NCI-H146 (cell line): ENCODE results near the gene MEI1.

Source experiments
- DNase-seq: peaks from one replicate; lab custom pipeline; 2025; lab: John Stamatoyannopoulos, UW

MEI1 gene

DNA sequence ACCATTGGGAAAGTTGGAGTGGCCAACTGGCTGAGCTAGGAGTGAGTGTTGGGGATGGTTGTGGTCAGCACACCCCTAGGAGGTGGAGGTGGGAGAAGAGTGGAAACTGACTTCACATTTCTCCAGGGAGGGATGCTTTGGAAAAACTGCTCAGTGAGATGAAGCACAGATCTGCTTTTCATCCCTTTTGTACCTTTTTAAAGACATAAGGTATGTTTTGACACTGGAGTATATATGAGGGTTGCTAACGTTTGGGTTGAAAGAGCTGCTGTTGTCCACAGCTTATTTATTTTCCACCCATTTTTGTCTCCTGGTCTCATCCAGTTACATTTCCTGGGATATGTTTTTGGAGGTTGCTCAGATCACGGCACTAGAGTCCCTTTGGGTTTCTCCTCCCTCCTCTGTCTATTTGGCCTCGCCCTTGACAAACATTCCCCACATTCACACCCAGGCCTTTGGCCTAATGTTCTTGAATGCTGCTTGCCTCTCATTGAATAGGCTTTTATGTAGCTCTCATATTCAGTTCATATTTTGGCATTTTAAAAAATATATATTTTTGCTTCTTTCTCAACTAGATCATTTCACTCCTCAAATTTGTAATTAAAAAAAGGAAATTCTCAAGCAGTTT lies 141.9 kb downstream of the MEI1 start:
- DNase-seq = no peak

DNA sequence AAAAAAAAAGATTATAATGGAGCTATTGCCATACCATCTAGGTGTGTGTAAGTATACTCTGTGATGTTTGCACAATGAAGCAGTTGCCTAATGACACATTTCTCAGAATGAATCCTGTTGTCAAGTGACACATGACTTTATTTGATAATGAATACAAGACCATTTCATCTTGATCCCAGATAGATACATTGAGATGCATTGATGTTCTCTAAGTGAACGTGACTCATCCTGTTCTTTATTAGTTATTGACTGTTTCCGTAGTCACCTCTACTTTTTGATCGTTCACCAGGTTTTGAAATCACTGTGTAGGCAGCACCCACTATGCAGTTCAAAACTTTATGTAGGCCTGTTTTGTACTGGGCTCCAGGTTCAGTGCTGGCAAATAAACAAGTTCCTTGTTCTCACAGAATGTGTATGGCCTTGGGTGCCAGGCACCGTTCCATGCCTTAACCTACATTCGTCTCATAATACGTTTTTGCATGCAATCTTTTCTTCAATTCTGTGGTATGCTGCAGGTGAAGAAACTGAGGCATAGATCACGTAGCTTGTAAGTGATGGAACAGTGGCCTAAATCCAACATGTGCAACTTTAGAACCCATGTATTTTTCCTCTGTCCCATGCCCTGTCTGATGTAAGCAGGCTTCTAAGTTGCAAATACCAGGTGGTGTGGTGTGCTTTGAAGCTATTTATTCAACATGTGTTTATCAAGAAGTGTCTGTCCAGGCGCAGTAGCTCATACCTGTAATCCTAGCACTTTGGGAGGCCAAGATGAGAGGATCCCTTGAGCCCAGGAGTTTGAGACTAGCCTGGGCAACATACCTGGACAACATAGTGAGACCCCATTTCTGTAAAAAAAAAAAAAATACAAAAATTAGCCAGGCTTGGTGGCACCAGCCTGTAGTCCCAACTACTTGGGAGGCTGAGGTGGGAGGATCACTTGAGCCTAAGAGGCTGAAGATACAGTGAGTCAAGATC lies 144.0 kb downstream of the MEI1 start:
- no peak for DNase-seq

DNA sequence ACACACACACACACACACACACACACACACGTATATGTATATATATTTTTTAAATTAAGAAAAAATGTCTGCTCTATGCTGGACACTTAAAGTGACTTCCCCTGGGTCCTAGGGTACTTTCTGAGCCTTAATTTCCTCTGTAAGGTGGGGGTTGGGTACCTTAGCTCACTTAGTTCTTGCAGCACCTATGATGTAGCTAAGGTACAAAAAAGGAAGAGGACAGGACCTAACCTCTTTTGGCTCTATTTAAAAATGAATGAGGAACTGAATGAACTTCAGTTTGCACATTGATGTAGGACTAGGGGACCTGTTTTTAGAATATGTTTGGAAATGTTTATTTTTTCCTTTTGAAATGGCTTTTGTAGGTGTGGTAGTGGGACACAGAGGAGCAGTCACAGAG lies 144.7 kb downstream of the MEI1 start:
- no peak for DNase-seq

DNA sequence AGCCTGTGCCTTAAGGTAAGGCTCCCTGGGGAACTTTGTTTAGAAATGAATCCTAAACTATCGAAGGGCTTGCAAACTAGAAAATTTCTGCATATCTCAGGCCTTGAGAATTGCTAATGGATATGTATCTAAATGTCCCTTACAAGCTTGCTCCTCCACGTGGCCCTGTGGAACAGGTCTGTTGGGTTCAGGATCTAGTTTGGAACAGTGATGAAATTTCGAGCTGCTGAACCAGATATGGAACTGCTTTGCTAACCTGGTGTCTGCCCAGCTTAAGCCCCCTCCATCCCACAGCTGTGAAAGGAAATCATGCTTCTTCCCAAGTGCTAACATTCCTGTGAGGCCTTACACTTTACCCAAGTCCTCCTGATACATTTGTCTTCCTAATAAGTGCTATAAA lies 145.2 kb downstream of the MEI1 start:
- DNase-seq = no peak

DNA sequence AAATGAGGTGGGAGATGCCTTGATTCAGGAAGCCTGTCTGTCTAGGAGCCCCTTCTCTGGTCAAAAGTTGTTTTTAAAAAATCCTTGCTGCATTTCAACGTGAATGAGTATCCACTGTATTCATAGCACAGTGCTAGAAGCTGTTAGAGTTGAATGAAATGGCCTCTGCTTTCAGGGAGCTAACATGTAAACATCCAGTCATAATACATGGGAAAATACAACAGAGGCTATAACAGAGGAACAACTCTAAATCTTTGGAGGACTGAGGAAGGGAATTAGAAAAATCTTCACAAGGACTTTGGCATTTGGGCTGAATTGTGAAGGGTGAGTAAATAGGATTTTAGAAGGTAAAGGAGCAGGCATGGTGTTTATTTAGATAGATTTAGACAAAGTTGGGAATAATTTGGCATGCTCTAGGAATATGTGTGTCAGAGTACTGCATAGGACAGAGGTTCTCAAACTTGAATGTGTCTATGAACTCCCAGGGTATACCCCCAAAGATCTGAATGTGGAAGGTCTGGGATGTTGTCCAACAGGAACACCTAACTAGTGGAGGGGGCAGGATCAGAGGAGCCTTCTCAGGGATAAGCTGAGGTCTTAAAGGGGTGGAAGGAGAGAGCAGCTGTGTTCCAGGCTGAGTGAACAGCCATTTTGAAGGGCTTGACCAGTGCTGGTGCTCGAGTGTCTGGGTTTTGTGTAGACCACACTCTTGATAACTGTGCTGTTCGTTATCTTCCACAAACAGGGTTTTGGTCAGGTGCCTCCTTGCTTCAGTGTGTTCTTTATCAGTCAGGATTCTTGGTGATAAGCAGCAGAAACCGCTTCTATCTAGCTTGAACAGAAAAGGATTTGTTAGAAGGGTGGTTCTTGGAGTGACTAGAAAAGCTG lies 146.3 kb downstream of the MEI1 start:
- no peak for DNase-seq

DNA sequence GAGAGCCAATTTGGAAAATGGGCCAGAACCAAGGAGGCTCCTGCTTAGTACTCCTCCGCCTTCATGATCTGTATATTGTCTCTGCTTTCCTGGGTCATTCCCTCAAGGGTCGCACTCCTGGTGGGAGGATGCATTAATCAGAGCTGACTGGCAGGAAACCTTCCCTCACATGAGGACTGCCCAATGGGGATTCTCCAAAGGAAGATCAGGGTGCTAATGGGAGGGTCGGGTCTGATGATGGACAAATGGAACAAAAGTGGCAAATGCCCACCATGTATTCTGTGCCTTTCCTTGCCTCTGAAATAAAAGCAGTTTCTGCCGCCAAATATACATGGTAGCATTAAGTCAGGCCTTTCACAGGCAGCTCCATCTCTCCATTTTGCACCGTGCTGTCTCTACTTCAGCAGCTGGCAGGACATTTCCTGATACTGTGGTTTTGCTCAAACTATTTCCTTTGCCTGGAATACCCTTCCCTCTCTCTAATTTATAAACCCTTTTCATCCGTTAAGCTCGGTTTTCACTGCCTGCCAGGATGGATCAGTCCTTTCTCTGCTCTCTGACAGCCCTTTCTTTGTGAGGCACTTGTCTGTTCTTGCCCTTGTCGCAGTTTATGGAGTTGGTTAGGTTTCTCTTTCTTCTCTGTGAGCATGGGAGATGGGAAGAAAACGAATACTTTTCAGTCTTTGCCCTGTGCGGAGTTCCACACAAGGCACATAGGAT lies 147.1 kb downstream of the MEI1 start:
- no peak for DNase-seq

DNA sequence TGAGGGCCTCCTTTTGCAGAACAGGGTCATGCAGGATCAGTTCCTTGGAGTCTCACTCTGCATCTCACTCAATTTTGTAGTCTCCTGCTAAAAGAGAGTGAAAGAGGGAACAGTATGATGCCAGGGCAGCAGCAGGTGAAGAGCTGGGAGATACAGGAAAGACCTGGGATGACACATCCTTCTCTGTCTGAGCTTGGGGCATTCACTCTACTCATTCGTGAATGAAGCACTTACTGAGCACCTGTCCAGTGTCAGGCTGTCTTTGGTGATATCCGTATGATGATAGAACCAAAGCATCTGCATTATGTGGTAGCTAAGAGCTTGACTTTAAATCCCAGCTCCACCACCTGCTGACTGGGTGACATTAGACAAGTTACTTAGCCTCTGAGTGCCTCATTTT lies 148.0 kb downstream of the MEI1 start:
- no peak for DNase-seq

DNA sequence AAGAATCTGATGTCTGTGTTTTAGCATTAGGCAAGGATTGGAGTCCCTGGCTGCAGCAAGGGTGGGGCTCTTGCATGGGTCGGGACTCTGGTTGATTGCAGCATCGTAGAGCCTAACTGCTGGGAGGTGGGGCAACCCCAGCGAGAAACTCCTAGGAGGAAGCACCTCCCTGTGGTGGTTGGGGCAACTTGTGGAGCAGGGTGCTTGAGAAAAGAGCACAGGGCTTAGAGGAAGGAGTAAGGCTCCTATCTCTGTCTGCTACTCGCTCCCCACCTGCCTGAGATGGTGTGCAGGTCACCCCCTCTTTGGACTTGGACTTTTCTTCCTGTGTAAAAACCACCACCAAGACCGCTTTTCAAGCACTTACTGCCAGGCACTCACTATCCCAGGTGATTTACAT lies 149.2 kb downstream of the MEI1 start:
- DNase-seq = no peak
